Kidney tubule cell (primary cell): Measurements from ENCODE around the gene STK32C.

ENCODE experiments used
- DNase-seq: peaks from one replicate; pipeline ENCODE4 v3.0.0-alpha.2; 2018; ENCODE audit warnings: low spot score

Gene STK32C

GRCh38 chr10:132182591-132182990, 125.2 kb downstream of the STK32C start:
- no peak for DNase-seq

DNA sequence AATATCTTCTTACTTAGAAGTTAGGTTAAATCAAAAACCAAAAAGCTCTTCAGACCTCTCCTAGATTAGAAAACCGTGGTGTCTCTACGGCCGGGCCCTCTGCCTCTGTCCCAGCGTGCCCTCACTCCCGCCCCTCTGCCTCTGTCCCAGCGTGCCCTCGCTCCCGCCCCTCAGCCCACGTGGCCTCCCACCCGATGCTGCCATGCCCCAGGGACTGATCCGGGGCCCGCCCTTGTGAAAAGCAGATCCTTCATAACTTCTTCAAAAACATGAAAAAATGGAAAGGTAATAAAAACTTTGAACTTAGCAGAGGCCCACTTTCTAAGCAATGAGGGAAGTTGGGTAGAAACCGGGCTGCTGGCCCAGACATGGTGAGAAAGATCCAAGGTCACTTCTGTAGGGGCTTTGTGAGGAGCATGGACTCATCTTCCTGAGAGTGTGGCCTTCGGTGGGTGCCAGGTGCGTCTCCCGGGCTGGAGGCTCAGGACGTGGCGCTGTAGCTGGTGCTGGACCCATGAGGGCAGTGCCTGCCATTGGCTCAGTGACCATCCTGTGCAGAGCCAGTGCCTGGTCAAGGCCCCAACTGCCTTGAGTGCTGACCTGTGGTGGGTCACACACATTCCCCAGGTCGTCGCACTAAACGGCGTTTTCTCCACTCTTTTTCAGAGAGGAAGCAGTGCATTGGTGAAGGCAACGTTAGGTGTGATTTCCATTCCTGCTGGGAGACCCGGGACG, 125.9 kb downstream of the STK32C start:
- no peak for DNase-seq

DNA sequence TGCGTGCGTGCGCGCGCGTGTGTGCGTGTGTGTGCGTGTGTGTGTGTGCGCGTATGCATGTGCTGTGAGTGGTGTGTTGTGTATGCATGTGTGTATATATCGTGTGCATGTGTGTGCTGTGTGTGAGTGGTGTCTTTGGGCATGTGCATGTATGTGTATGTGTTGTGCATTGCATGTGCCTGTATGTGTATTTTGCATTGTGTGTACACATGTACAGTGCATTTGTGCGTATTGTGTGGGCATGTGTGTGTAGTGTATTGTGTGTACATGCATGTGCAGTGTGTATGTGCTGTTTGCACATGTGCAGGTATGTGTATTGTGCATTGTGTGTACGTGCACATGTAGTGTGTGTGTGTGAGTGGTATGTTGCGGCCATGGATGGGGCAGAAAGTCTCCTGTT, 127.0 kb downstream of the STK32C start:
- DNase-seq = no peak

GRCh38 chr10:132179551-132180392, 128.0 kb downstream of the STK32C start:
- DNase-seq = no peak

DNA sequence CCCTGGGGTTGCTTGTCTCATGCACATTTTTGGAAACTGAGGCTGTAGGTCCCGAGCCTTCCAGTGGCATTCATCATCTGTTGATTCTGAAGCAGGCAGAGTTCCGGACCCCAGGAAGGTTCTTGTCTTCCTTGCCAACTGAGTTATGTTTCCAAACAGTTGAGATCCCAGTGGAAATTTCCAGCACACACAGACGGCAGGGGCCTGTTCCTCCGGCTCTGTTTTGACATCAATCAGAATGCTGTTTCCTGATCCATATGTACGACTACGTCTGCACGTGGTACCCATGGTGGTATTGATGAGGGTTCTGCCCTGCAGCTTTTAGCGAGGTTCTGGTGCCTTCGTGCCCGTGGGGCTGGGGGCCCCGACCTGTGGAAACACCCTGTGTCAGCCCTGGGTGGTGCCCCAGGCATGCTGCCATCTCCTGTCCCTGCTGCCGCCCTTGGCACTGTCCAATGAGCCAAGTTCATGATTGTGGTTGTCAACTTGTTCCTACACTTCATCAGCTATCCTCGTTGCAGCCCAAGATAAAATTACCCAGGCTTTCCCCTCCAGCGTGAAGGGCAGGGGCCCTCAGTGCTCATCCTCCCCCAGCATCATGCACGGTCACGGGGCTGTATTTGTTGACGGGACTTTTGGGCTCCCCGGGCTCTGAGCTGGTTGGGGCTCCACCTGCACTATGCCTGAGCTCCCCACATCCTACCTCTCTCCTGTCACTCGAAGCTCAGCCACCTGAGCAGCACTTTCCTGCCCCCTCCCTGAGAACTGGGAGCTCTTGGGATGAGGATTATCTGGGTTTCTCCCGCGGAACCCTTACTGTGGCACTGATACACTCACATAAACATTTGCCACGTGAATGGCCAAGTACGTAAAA, 128.8 kb downstream of the STK32C start:
- DNase-seq = no peak

DNA sequence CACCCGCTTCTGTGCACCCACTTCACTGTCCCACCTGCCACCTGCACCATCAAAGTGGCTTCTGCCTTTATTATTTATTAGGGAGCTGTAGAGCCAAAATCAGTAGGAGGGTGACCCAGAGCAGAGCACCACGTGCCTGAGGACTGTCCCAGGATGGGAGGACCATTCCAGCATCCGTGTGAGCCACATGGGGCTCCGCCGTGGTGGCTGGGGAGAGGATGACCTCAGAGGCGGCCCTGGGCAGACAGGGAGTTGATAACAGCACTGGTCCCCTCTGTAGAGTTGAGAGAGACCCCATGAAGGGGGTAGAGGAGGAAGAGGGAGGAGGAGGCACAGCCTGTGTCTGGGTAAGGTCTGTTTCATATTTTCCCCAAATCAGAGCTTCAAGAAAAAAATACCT, 129.7 kb downstream of the STK32C start:
- no peak for DNase-seq

GRCh38 chr10:132176623-132177500, 130.9 kb downstream of the STK32C start:
- no peak for DNase-seq

DNA sequence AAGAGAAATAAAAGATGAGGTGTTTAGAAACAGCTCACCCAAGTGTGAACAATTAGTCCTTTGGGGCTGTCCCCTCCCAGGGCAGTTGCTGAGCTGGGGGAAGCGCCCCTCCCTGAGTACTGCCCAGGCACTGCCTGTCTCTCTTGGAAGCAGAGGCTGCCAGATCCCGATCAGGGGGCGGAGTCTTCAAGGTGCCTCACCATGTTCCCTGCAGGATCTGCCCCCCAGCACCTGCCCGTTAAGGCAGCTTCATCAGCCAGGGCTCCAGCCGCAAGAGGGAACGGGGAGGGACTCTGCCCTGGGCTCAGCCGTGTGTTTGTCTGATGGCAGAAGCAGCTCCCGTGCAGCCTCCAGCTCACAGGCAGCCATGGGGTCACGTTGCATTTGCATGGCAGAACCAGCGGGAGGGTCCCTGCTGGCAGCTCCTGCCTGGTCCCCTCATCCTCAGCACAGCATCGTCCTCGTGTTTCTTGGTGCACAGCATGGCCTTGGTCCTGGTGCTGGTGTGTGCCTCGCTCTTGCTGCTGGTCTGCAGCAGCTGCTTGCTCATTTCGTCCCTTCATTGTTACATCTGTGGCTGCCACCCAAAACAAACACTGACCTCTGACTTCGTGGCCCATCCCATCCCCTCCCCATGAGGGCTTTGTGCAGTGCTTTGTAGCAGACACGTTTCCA, 131.7 kb downstream of the STK32C start:
- no peak for DNase-seq

- no peak for DNase-seq
Measured at GRCh38 chr10:132175408-132175807, 132.3 kb downstream of the STK32C start.

- no peak for DNase-seq
Measured at GRCh38 chr10:132174237-132174636, 133.5 kb downstream of the STK32C start.

DNA sequence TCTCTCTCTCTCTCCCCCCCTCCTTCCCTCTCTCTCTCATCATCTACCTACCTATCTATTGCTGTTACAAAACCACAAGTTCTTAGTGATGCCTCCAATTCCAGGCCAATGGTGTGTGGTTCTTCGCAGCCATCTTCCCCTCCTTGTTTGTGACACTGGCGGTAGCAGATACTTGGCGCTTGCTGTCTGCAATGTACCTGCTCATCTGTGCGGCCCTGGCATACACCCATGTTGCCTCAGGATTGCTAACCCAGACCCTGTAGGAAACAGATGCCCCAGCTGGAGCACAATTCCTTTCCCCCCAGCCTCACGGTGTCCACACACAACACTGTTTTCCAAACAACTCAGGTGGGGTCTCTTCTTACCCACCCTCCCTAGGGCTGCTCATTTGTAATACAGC, 134.6 kb downstream of the STK32C start:
- DNase-seq = no peak

- no peak for DNase-seq
Measured at GRCh38 chr10:132172091-132173066, 135.4 kb downstream of the STK32C start.

- DNase-seq = peak; percentile 71
Measured at GRCh38 chr10:132170561-132171361, 137.0 kb downstream of the STK32C start.

DNA sequence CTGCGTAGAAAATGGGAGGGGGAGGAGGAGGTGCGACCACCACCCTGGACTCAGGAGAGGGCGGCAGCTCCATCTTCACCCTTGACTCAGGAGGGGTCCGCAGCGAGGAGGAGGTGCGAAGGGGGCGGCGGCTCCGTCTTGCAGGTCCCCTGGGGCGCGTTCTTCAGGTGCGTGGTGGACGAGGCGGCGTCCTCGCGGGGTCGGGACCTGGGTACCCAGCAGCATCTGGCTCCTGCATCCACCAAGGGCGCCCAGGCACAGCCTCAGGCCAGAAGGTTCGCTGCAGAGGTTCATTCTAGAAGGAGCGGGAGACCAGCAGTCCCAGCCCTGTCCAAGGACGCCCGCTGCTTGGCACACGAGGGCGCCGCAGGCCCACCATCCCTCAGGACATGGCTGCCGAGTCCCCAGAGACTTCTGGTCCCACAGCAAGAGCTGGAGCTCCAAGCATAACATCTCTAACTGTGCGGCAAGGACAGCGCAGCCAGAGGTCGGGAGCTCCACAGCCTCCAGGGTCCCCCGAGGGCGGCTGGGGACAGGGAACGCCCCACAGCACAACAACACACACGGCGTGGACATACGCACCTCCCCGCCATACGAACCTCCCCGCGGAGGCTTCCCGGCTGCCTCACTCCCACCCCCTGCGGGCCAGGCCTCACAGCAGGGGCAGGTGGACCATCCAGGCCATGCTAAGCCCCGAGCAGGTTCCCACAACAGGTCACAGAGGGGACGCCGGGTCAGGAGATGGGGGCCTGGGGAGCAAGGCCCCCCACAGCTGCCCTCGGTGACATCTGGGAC, 137.8 kb downstream of the STK32C start:
- DNase-seq = no peak

GRCh38 chr10:132169031-132169765, 138.6 kb downstream of the STK32C start:
- no peak for DNase-seq

DNA sequence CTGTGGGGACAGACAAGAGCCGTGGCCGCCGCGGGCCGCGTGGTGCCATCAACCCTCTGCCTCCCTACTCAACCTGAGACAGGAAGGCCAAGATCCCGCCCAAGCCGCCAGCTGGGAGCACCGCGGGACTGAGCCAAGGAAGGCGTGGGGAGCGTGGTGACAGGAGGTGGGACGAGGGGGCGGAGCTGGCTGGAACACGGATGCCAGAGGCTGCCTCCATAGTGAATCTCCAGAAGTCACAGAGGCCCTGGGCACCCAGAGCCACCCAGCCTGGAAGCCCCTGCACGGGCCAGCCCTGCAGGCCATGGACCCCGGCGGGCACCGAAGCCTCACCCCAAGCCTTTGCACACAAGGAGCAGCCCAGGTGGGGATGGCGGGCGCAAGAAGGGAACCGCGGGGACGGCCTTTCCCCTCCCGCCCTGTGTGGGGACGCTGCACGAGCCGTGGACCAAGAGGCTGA, 139.1 kb downstream of the STK32C start:
- DNase-seq = no peak

DNA sequence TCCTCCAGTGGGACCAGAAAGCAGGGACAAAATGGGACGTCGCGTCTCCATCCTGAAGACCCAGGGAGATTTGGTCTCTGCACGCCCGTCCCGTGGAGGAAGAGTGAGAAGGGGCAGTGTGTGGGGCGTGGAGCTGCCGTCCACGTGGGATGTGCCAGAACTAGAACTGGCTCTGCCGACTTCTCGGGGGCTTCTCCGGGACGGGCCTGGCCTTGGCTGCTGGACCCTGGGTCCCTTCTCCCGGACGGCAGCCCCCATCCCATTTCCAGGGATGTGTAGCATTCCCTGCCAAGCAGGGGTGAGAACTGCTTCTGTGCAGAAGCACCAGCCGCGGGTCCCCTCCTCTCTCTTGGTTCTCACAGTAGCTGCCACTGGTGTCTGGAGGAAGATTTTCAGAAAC, 139.8 kb downstream of the STK32C start:
- DNase-seq = no peak
